ENCODE data around the gene SLC1A1. TPM values are rescaled to one million over a fixed set of nuclear protein-coding genes. Genes with fewer than 3 reads are reported as not detected.

Gene SLC1A1
- total RNA-seq, 2 experiments from 2014 or later = not detected

GRCh38 chr9:4503103-4503502 lies 12.8 kb downstream of the SLC1A1 start:
- no peaks in the 10 kb centered on the region for H3K79me2 ChIP-seq (ENCODE audit: insufficient read depth, low read depth, low read length)
- H3K27ac ChIP-seq (ENCODE audit: low read depth, low read length, poor library complexity, severe bottlenecking) = no peak overlapping the region
- H3K36me3 ChIP-seq (ENCODE audit: insufficient read depth, low read length) = no peaks in the 10 kb centered on the region
- ChIA-PET POLR2A (no interaction called here), CTCF (ENCODE audit: unreplicated experiment) (no interaction called here)
- no peak overlapping the region for H3K4me3 ChIP-seq (ENCODE audit: low read depth, low read length, poor library complexity, severe bottlenecking)
- DNase-seq (ENCODE audit: low spot score) = no peak
- no TSS peak for BruUV-seq (replicated peaks)
- H3K9me3 ChIP-seq (ENCODE audit: low read length) = no peaks in the 10 kb centered on the region
- intact Hi-C loops (cut with micrococcal nuclease; ENCODE audit: unreplicated experiment) = no loop called here
- H3K4me2 ChIP-seq (ENCODE audit: low read length) = no peak overlapping the region
- H2AFZ ChIP-seq (ENCODE audit: low read length) = no peak overlapping the region
- H3K9me2 ChIP-seq (ENCODE audit: insufficient read depth, low read length) = no peaks in the 10 kb centered on the region
- no peak for TF ChIP-seq EZH2phosphoT487 (IDR thresholded peaks at IDR 0.05; ENCODE audit: borderline replicate concordance, low read depth, low read length)
- TF ChIP-seq CTCF (conservative IDR thresholded peaks at IDR 0.05; ENCODE audit: low read length) = no peak
- H3K4me1 ChIP-seq (ENCODE audit: insufficient read depth, low read length, poor library complexity, severe bottlenecking) = no peaks in the 10 kb centered on the region
- no peaks in the 10 kb centered on the region for H4K20me1 ChIP-seq (ENCODE audit: insufficient read depth, low read length)

GRCh38 chr9:4504250-4504649 lies 14.0 kb downstream of the SLC1A1 start:
- CTCF ChIA-PET (ENCODE audit: unreplicated experiment) = no interaction called here
- DNase-seq (ENCODE audit: low spot score) = no peak
- intact Hi-C loops (cut with micrococcal nuclease; ENCODE audit: unreplicated experiment) = no loop called here

GRCh38 chr9:4506490-4506889 lies 16.2 kb downstream of the SLC1A1 start:
- ChIA-PET CTCF (ENCODE audit: unreplicated experiment) (no interaction called here), POLR2A (no interaction called here)
- Histone ChIP-seq H3K4me3 (ENCODE audit: low read depth, low read length, poor library complexity, severe bottlenecking) (no peak overlapping the region), H3K9me2 (ENCODE audit: insufficient read depth, low read length) (no peaks in the 10 kb centered on the region), H3K36me3 (ENCODE audit: insufficient read depth, low read length) (no peaks in the 10 kb centered on the region), H3K4me1 (ENCODE audit: insufficient read depth, low read length, poor library complexity, severe bottlenecking) (no peaks in the 10 kb centered on the region), H3K4me2 (ENCODE audit: low read length) (no peak overlapping the region), H2AFZ (ENCODE audit: low read length) (no peak overlapping the region), H3K79me2 (ENCODE audit: insufficient read depth, low read depth, low read length) (no peaks in the 10 kb centered on the region), H3K27ac (ENCODE audit: low read depth, low read length, poor library complexity, severe bottlenecking) (no peak overlapping the region), H3K9me3 (ENCODE audit: low read length) (no peaks in the 10 kb centered on the region), H4K20me1 (ENCODE audit: insufficient read depth, low read length) (no peaks in the 10 kb centered on the region)
- DNase-seq (ENCODE audit: low spot score) = no peak
- intact Hi-C loops (cut with micrococcal nuclease; ENCODE audit: unreplicated experiment) = no loop called here
- BruUV-seq (replicated peaks) = no TSS peak
- no peak for TF ChIP-seq EZH2phosphoT487 (IDR thresholded peaks at IDR 0.05; ENCODE audit: borderline replicate concordance, low read depth, low read length)
- no peak for TF ChIP-seq CTCF (conservative IDR thresholded peaks at IDR 0.05; ENCODE audit: low read length)

More at GRCh38 chr9:4504250-4504649, 14.0 kb downstream of the SLC1A1 start:
- no peak overlapping the region for H3K4me2 ChIP-seq (ENCODE audit: low read length)
- no peaks in the 10 kb centered on the region for H3K36me3 ChIP-seq (ENCODE audit: insufficient read depth, low read length)
- TF ChIP-seq CTCF (conservative IDR thresholded peaks at IDR 0.05; ENCODE audit: low read length) (no peak), EZH2phosphoT487 (IDR thresholded peaks at IDR 0.05; ENCODE audit: borderline replicate concordance, low read depth, low read length) (no peak)
- H3K79me2 ChIP-seq (ENCODE audit: insufficient read depth, low read depth, low read length) = no peaks in the 10 kb centered on the region
- no peak overlapping the region for H3K27ac ChIP-seq (ENCODE audit: low read depth, low read length, poor library complexity, severe bottlenecking)
- H3K9me2 ChIP-seq (ENCODE audit: insufficient read depth, low read length) = no peaks in the 10 kb centered on the region
- H3K9me3 ChIP-seq (ENCODE audit: low read length) = no peaks in the 10 kb centered on the region
- POLR2A ChIA-PET = no interaction called here
- H2AFZ ChIP-seq (ENCODE audit: low read length) = no peak overlapping the region
- BruUV-seq (replicated peaks) = no TSS peak
- H4K20me1 ChIP-seq (ENCODE audit: insufficient read depth, low read length) = no peaks in the 10 kb centered on the region
- H3K4me1 ChIP-seq (ENCODE audit: insufficient read depth, low read length, poor library complexity, severe bottlenecking) = no peaks in the 10 kb centered on the region
- H3K4me3 ChIP-seq (ENCODE audit: low read depth, low read length, poor library complexity, severe bottlenecking) = no peak overlapping the region
